Rectal smooth muscle tissue (tissue), 1 donor: ENCODE measurements around the gene MON1A.
A peak's percentile ranks its signal among the peaks of the same experiment; 100 is the strongest.
"Not testable (repeated sequence)": the region's sequence is repeated elsewhere in the genome, so short reads cannot be mapped to it uniquely, and the experiment has no call there.

Experiments used
- H3K27ac ChIP-seq: one replicate; pipeline ENCODE4 v1.7.0; 2013; ENCODE audit warnings: low read depth, low read length, inconsistent platforms
- H3K27me3 ChIP-seq: one replicate; pipeline ENCODE4 v1.7.0; 2013; ENCODE audit warnings: low read length; ENCODE audit not compliant: control insufficient read depth, insufficient read depth
- H3K36me3 ChIP-seq: one replicate; pipeline ENCODE4 v1.7.0; 2013; ENCODE audit warnings: low read length; ENCODE audit not compliant: control insufficient read depth, insufficient read depth
- H3K4me1 ChIP-seq: one replicate; pipeline ENCODE4 v1.7.0; 2013; ENCODE audit warnings: low read length; ENCODE audit not compliant: control insufficient read depth, insufficient read depth
- H3K4me3 ChIP-seq: one replicate; pipeline ENCODE4 v1.7.0; 2013; ENCODE audit warnings: low read length
- H3K9ac ChIP-seq: one replicate; pipeline ENCODE4 v1.7.0; 2013; ENCODE audit warnings: low read length

Gene MON1A

DNA sequence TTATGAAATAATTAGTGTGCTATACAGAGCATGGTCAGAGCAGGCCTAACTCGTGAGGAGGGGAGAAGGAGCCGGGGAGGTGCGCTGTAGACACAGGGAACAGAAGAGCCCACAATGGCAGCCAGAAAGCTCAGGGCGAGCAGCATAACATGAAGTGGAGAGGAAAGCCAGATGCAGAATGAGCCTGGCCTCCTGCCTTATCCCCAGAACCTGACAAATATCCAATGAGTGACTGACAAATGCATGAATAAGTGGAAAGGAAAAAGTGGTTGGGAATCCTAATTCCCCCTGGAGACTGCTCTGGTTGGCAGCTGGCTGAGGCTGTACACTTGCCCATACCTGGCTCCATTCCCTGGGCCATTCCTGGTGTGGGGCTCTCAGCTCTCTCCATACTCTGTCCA, 16.7 kb downstream of the MON1A start:
- H3K4me3 ChIP-seq = no peak overlapping the region
- H3K36me3 ChIP-seq = peaks cover 5% of the 10 kb centered on the region
- no peak overlapping the region for H3K9ac ChIP-seq
- H3K27ac ChIP-seq = no peak overlapping the region
- H3K27me3 ChIP-seq = no peaks in the 10 kb centered on the region
- no peaks in the 10 kb centered on the region for H3K4me1 ChIP-seq

DNA sequence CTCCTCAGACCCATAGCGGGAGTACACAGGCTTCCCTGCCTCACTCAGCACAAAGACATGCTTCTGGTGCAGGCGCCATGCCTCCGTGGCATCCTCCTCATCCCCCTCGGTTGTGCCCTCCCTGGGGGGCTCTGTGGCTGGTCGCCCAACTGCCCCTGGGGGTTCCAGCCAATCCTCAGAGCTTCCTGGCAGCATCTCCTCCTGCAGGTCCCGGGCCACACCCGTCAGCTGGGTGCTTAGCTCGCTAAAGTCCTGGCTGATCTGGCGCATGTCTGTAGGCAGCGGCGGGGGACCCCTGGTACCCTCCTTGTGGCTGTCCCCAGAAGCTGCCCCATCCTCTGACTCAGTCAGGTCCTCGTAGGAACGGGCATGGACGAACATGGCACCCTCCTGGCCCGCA, 18.0 kb downstream of the MON1A start:
- Histone ChIP-seq H3K4me3 (no peak overlapping the region), H3K27ac (no peak overlapping the region), H3K27me3 (no peaks in the 10 kb centered on the region), H3K4me1 (peaks cover under 1% of the 10 kb centered on the region), H3K9ac (no peak overlapping the region), H3K36me3 (peaks cover 5% of the 10 kb centered on the region)

DNA sequence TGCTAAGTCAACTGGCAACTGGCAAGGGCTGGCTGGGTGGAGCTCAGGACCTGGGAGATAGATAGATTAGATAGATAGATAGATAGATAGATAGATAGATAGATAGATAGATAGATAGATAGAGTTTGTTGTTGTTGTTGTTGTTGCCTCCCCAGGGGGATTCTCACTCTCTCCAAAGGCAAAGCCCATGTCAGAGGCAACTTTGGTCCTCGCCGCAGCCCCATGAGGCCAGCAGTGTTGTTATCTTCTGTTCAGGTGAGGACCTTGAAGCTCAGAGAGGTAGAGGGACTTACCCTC, 18.5 kb downstream of the MON1A start:
- Histone ChIP-seq H3K4me1 (peaks cover 4% of the 10 kb centered on the region), H3K27ac (no peak overlapping the region), H3K4me3 (no peak overlapping the region), H3K27me3 (no peaks in the 10 kb centered on the region), H3K9ac (no peak overlapping the region), H3K36me3 (peaks cover 5% of the 10 kb centered on the region)

DNA sequence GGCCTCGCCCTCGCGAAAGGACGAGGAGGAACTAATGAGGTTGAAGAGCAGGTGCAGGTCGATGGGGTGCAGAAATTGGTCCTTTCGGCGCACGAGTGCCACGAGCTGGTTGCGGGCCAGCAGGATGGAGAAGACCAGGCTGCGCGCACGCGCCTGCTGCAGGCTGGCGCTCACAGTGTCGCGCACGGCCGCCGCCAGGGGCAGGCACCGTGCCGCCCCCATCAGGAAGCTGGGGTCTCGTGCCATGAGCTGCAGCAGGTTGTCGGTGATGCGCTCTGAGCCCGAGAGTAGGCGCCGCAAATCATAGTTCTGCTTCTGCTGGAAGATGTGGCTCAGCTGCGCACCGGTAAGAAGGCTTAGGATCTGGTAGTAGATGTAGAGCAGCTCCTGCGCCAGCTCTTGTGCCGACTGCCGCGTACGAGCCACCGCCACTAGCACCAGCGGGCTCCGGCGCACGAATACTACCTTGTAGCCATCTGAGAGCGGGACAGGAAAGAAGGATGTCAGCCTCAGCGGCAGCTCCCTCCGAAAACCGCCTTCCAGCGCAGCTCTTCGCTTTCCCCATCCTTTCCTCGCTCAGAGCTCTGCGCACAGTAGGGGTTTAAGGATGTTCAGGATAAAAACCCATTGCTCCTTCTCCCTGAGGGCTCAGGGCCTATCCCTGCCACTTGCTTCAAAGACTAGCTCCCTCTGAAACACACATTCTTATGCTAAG, 19.0 kb downstream of the MON1A start:
- Histone ChIP-seq H3K4me1 (peaks cover 9% of the 10 kb centered on the region), H3K4me3 (no peak overlapping the region), H3K36me3 (peaks cover 5% of the 10 kb centered on the region), H3K27me3 (no peaks in the 10 kb centered on the region), H3K27ac (no peak overlapping the region), H3K9ac (no peak overlapping the region)

DNA sequence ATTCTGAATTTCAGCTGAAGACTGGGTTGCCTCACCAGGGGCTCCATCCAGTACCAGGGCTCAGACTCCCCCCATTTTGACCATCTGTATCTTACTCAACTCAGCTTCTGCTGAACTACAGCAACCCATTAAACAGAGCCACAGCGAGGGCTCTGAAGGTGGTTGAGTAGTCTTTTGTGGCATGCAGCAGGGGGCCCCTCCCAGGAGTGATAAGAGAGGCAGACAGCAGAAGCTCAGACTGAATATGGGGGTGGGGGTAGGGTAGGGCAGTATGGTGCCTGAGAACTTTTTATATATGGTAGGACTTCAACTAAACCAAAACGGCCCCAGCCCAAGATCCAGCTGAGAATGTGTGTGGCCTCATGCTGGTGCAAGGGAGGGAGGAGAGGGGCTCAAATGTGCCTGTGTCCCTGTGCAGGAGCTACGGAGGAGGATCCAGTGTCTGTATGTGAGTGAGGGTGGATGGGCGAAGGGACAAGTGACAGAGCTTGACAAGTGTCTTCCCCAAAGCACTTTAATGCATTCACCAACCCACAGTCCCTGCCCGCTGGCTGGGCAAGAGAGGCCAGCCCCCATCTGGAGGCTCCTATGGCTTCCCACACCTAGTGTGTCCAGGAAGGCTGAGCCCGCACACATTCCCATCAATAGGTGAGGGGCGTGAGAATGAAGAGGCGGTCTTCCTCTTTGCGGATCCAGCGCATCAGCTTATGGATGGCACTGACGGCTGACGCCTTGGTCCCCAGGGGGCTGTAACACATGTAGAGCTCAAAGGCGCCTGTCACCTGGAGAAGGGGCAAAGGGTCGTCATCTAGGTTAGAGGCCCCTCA, 21.0 kb downstream of the MON1A start:
- Histone ChIP-seq H3K4me1 (peaks cover 9% of the 10 kb centered on the region), H3K36me3 (peaks cover 5% of the 10 kb centered on the region), H3K27me3 (no peaks in the 10 kb centered on the region), H3K4me3 (no peak overlapping the region), H3K9ac (no peak overlapping the region), H3K27ac (no peak overlapping the region)

DNA sequence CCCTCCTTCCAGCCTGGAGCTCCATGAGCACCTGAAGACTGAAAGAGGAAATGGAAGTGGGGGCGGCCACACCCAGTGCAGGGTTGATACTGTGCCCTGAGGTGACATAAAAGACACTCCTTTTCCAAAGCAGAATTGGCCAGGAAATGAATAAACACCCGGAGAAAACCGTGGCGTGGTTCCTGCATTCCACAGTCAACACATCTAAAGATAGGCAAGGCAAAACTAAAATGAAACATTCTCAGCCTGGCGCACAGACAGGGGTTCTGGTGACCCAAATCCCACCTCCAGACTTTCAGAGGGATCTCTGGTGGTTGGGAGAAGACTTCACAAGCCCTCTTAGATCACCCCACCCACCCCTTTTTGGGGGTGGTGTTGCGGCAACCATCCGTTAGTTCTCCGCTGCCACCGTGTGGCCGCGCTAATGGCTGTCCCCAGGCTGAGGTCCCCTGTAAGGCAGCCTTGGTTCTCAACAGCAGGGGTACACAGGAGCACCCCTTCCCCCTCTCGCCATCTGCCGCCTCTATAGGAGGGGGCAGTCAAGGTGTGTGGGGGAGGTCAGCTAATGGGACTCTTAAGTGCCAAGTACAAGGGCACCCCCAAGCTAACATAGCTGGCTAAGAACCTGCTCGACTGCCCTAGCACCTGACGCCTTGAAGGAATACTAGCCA, 23.4 kb downstream of the MON1A start:
- no peak overlapping the region for H3K9ac ChIP-seq
- no peak overlapping the region for H3K27ac ChIP-seq
- H3K27me3 ChIP-seq = no peaks in the 10 kb centered on the region
- no peaks in the 10 kb centered on the region for H3K36me3 ChIP-seq
- H3K4me3 ChIP-seq = peak overlapping the region; percentile 52
- H3K4me1 ChIP-seq = peaks cover 9% of the 10 kb centered on the region

DNA sequence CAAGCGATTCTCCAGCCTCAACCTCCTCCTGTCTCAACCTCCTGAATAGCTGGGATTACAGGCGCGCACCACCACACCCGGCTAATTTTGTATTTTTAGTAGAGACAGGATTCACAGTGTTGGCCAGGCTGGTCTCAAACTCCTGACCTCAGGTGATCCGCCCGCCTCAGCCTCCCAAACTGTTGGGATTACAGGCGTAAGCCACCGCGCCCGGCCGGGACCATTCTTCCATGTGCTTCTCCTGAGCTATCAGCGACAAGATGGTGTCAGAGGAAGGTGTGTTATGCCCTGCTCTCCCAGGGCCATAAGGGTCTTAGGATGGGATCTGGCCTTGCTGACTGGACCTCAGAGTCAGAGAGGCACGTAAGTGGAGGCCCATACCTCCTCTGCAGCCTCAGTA, 25.2 kb downstream of the MON1A start:
- H3K27me3 ChIP-seq, H3K4me1 ChIP-seq, H3K9ac ChIP-seq, H3K27ac ChIP-seq, H3K4me3 ChIP-seq, H3K36me3 ChIP-seq: not testable (repeated sequence)

DNA sequence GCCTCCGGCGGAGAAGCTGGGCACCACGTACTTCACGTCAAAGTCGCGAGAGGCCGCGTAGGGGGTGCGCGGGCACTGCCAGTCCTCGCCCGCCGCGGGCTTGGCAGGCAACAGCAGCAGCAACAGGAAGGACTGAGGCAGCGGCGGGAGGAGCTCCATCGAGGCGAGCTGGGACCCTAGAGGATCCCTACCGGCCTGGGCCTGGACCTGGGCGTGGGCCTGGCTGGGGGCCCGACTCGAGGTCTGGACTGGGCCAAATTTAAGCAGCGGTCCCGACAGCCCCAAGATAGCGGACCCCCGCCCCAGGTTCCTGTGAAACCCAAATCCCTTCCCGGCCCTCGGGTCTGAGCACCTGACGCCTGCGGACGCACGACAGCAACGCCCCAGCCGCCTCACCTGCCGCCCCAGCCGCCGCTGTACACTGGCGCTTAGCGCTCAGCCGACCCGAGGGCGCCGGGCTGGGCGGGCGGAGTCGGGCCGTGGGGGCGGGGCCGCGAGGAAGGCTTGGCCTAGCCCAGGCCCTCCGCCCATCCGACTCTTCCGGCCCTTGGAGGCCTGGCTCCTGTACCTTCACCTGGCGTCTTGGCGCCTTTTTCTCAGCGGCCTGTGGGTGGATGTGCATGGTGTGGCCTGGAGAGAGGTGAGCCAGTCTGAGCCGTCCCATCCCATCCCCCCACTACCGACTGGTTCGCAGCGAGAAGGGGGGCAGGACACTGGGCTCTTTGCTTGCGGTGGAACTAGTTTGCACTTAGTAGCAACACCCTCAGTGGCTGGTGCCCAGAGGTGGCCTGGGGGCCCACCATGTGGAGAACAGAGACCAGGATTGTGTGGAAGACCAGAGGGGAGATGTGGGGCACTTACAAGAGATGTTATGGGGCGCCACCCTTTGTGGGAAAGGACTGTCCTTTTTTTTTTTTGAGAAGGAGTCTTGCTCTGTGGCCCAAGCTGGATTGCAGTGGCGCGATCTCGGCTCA, 25.9 kb downstream of the MON1A start, which contains the start of gene MST1R:
Gene MST1R, minus strand, starts transcription at position 423 of the 974 bp plus-strand sequence. Its CDS starts 264 bp downstream, at position 159.
- Histone ChIP-seq H3K4me1 (peaks cover 9% of the 10 kb centered on the region), H3K4me3 (peak within 1 kb of the TSS; percentile 63), H3K36me3 (no peaks in the 10 kb centered on the region), H3K9ac (no peak within 1 kb of the TSS), H3K27me3 (no peaks in the 10 kb centered on the region), H3K27ac (peak within 1 kb of the TSS; percentile 25)

DNA sequence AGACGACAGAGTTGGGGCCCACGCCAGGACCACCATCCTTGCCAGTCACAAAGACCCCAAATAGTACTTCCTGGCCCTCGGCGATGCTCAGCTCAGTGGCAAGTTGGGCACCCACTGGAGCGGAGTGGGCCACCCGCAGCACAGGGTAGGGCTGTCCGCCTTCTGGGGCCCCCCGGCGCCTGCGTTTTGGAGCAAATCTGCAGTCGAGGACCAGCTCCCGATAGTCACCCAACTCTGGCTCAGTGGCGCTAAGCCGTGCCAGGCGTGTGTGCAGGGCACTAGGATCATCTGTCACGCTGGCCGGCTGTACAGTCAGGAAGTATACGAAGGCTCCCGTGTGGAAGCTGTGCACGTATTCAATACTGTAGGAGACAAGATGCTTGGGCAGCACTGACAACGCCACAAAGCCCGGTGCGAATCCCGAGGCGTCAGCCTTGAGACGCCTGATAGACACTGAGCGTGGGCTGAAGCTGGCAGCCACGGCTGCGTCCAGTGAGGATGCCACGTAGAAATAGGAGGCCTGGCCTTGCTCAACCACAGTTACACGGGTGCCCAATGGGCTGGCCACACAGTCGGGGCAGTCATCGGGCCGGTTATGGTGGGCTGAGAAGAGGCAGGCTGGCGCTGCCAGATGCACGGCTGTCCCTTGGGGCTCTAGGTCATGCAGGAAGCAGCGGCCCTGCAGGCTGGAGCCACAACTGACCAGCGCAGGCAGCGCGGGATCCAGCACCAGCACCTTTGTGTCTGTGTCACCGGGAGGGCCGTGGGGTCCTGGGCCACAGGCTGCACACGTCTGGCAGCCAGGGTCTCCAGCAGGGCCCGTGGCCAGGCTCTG, 26.9 kb downstream of the MON1A start:
- Histone ChIP-seq H3K36me3 (no peaks in the 10 kb centered on the region), H3K27me3 (no peaks in the 10 kb centered on the region), H3K27ac (no peak overlapping the region), H3K4me1 (peaks cover 9% of the 10 kb centered on the region), H3K4me3 (peak overlapping the region; percentile 63), H3K9ac (no peak overlapping the region)

DNA sequence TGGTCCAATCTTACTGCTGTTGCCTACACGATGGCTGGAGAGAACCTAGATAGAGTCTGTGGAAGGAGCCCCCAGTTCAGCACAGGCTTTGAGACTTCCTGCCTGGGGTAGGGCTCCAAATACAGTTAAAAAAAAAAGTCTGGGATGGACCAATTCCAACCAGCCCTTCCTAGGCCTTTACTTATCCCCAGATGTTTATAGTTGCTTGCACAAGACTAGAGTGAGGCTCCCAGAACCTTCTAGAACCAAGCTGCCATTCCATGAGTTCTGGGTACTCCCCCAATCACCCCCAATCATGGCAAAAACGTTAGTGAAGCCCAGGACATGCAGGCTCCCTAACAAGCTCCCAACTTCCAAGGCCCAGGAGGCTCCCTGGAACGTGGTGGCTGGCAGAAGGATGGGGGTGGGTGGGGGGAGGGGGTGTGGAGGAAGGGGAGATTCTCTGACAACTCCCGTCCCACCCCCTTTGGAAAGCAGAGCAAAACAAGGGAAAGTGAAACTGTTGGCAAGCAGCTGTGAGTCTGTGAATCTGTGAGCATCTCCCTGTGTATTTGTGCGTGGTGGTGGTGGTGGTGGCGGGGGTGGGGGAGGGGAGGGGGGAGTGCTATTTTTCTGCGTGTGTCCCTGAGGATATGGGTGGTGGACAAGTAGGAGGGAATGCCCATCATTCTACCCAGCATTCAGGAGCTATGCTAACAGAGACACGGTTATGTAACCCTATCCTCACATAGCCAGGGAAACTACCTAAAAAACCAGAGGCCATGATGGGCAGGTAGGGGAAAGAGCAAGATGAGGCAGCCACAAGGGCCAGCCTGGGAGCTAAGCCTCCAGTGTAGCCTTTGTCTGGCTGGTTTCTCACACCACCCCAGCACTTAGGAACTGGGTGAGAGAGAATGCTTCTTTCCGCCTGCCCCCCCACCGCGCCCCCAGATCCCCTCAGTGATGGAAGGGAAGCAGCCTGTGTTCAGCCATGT, 28.0 kb downstream of the MON1A start:
- Histone ChIP-seq H3K27me3 (no peaks in the 10 kb centered on the region), H3K27ac (no peak overlapping the region), H3K36me3 (peaks cover 5% of the 10 kb centered on the region), H3K9ac (no peak overlapping the region), H3K4me1 (peaks cover 9% of the 10 kb centered on the region), H3K4me3 (peak overlapping the region; percentile 30)
